ENCODE data around the gene OCA2.
"Not testable (repeated sequence)": the region's sequence is repeated elsewhere in the genome, so short reads cannot be mapped to it uniquely, and the experiment has no call there.

The OCA2 gene

GRCh38 chr15:27850981-27851857, 247.9 kb downstream of the OCA2 start:
- Mint-ChIP-seq H3K9me3 (peaks cover 39% of the 10 kb centered on the region), H3K4me1 (ENCODE audit: low read depth) (no peaks in the 10 kb centered on the region), H3K27ac (no peak overlapping the region)

GRCh38 chr15:27850050-27850449, 249.1 kb downstream of the OCA2 start:
- DNase-seq (ENCODE audit: low spot score): no peak
- Mint-ChIP-seq H3K4me3 (no peak overlapping the region), H3K27ac (no peak overlapping the region), H3K9me3 (peaks cover 37% of the 10 kb centered on the region), H3K4me1 (ENCODE audit: low read depth) (no peaks in the 10 kb centered on the region), H3K27me3 (ENCODE audit: low read depth) (no peaks in the 10 kb centered on the region), H3K36me3 (ENCODE audit: low read depth) (no peaks in the 10 kb centered on the region)

More at GRCh38 chr15:27850981-27851857, 247.9 kb downstream of the OCA2 start:
- H3K4me3 Mint-ChIP-seq: no peak overlapping the region
- DNase-seq (ENCODE audit: low spot score): no peak
- H3K36me3 Mint-ChIP-seq (ENCODE audit: low read depth): no peaks in the 10 kb centered on the region
- H3K27me3 Mint-ChIP-seq (ENCODE audit: low read depth): no peaks in the 10 kb centered on the region

GRCh38 chr15:27848936-27849335, 250.2 kb downstream of the OCA2 start:
- DNase-seq (ENCODE audit: low spot score); H3K36me3 Mint-ChIP-seq (ENCODE audit: low read depth); H3K4me3 Mint-ChIP-seq; H3K27ac Mint-ChIP-seq; H3K27me3 Mint-ChIP-seq (ENCODE audit: low read depth); H3K4me1 Mint-ChIP-seq (ENCODE audit: low read depth): not testable (repeated sequence)
- H3K9me3 Mint-ChIP-seq: peaks cover 29% of the 10 kb centered on the region

GRCh38 chr15:27847775-27848710, 251.1 kb downstream of the OCA2 start:
- H3K4me3 Mint-ChIP-seq: no peak overlapping the region
- H3K27ac Mint-ChIP-seq: no peak overlapping the region
- H3K4me1 Mint-ChIP-seq (ENCODE audit: low read depth): no peaks in the 10 kb centered on the region
- H3K36me3 Mint-ChIP-seq (ENCODE audit: low read depth): no peaks in the 10 kb centered on the region
- H3K27me3 Mint-ChIP-seq (ENCODE audit: low read depth): no peaks in the 10 kb centered on the region
- H3K9me3 Mint-ChIP-seq: peaks cover 25% of the 10 kb centered on the region
- no peak for DNase-seq (ENCODE audit: low spot score)

- no peaks in the 10 kb centered on the region for H3K27me3 Mint-ChIP-seq (ENCODE audit: low read depth)
Observed at GRCh38 chr15:27846722-27847395, 252.3 kb downstream of the OCA2 start.

GRCh38 chr15:27845535-27846369, 253.4 kb downstream of the OCA2 start:
- no peak overlapping the region for H3K27ac Mint-ChIP-seq

More at GRCh38 chr15:27846722-27847395, 252.3 kb downstream of the OCA2 start:
- H3K27ac Mint-ChIP-seq: no peak overlapping the region
- H3K4me3 Mint-ChIP-seq: no peak overlapping the region
- DNase-seq (ENCODE audit: low spot score): no peak
- H3K4me1 Mint-ChIP-seq (ENCODE audit: low read depth): no peaks in the 10 kb centered on the region
- H3K9me3 Mint-ChIP-seq: peaks cover 25% of the 10 kb centered on the region
- H3K36me3 Mint-ChIP-seq (ENCODE audit: low read depth): no peaks in the 10 kb centered on the region

GRCh38 chr15:27844018-27844666, 255.0 kb downstream of the OCA2 start:
- H3K4me1 Mint-ChIP-seq (ENCODE audit: low read depth): no peaks in the 10 kb centered on the region
- H3K27me3 Mint-ChIP-seq (ENCODE audit: low read depth): no peaks in the 10 kb centered on the region
- no peak overlapping the region for H3K4me3 Mint-ChIP-seq
- H3K27ac Mint-ChIP-seq: no peak overlapping the region
- no peaks in the 10 kb centered on the region for H3K36me3 Mint-ChIP-seq (ENCODE audit: low read depth)
- DNase-seq (ENCODE audit: low spot score): no peak
- peaks cover 11% of the 10 kb centered on the region for H3K9me3 Mint-ChIP-seq

More at GRCh38 chr15:27845535-27846369, 253.4 kb downstream of the OCA2 start:
- H3K4me3 Mint-ChIP-seq: no peak overlapping the region
- no peaks in the 10 kb centered on the region for H3K27me3 Mint-ChIP-seq (ENCODE audit: low read depth)
- peaks cover 22% of the 10 kb centered on the region for H3K9me3 Mint-ChIP-seq
- no peak for DNase-seq (ENCODE audit: low spot score)
- H3K4me1 Mint-ChIP-seq (ENCODE audit: low read depth): no peaks in the 10 kb centered on the region
- H3K36me3 Mint-ChIP-seq (ENCODE audit: low read depth): no peaks in the 10 kb centered on the region

- peaks cover 12% of the 10 kb centered on the region for H3K9me3 Mint-ChIP-seq
- H3K27me3 Mint-ChIP-seq (ENCODE audit: low read depth): no peaks in the 10 kb centered on the region
- H3K4me1 Mint-ChIP-seq (ENCODE audit: low read depth): no peaks in the 10 kb centered on the region
- DNase-seq (ENCODE audit: low spot score): no peak
- no peak overlapping the region for H3K27ac Mint-ChIP-seq
- no peaks in the 10 kb centered on the region for H3K36me3 Mint-ChIP-seq (ENCODE audit: low read depth)
- no peak overlapping the region for H3K4me3 Mint-ChIP-seq
Observed at GRCh38 chr15:27843146-27843545, 256.0 kb downstream of the OCA2 start.

- H3K36me3 Mint-ChIP-seq (ENCODE audit: low read depth): no peaks in the 10 kb centered on the region
- peaks cover 7% of the 10 kb centered on the region for H3K9me3 Mint-ChIP-seq
- H3K4me1 Mint-ChIP-seq (ENCODE audit: low read depth): no peaks in the 10 kb centered on the region
- H3K27ac Mint-ChIP-seq: no peak overlapping the region
- H3K27me3 Mint-ChIP-seq (ENCODE audit: low read depth): no peaks in the 10 kb centered on the region
- H3K4me3 Mint-ChIP-seq: no peak overlapping the region
- no peak for DNase-seq (ENCODE audit: low spot score)
Observed at GRCh38 chr15:27842526-27842925, 256.6 kb downstream of the OCA2 start.

- Mint-ChIP-seq H3K4me3 (no peak overlapping the region), H3K27me3 (ENCODE audit: low read depth) (no peaks in the 10 kb centered on the region), H3K36me3 (ENCODE audit: low read depth) (no peaks in the 10 kb centered on the region), H3K4me1 (ENCODE audit: low read depth) (no peaks in the 10 kb centered on the region), H3K9me3 (peaks cover 21% of the 10 kb centered on the region), H3K27ac (no peak overlapping the region)
- DNase-seq (ENCODE audit: low spot score): no peak
Observed at GRCh38 chr15:27835233-27835939, 263.7 kb downstream of the OCA2 start.

- Mint-ChIP-seq H3K27ac (no peak overlapping the region), H3K4me3 (no peak overlapping the region), H3K27me3 (ENCODE audit: low read depth) (no peaks in the 10 kb centered on the region)
Observed at GRCh38 chr15:27834684-27835083, 264.4 kb downstream of the OCA2 start.

GRCh38 chr15:27833974-27834373, 265.1 kb downstream of the OCA2 start:
- no peak overlapping the region for H3K4me3 Mint-ChIP-seq
- H3K27me3 Mint-ChIP-seq (ENCODE audit: low read depth): no peaks in the 10 kb centered on the region
- DNase-seq (ENCODE audit: low spot score): no peak
- H3K4me1 Mint-ChIP-seq (ENCODE audit: low read depth): no peaks in the 10 kb centered on the region
- H3K36me3 Mint-ChIP-seq (ENCODE audit: low read depth): no peaks in the 10 kb centered on the region
- no peak overlapping the region for H3K27ac Mint-ChIP-seq
- peaks cover 21% of the 10 kb centered on the region for H3K9me3 Mint-ChIP-seq

More at GRCh38 chr15:27834684-27835083, 264.4 kb downstream of the OCA2 start:
- Mint-ChIP-seq H3K4me1 (ENCODE audit: low read depth) (no peaks in the 10 kb centered on the region), H3K9me3 (peaks cover 21% of the 10 kb centered on the region), H3K36me3 (ENCODE audit: low read depth) (no peaks in the 10 kb centered on the region)
- no peak for DNase-seq (ENCODE audit: low spot score)

Measured in T-helper 2 cell treated with Interferon-gamma antibody and Interleukin-4, amounts not matched to agents 5 μg/mL and 100 μg/mL, for 36 hours (primary cell).